ENCODE results near the gene KRTAP10-2.

The KRTAP10-2 gene

GRCh38 chr21:44524414-44525371 lies 26.6 kb downstream of the KRTAP10-2 start:
- DNase-seq = no peak

DNA sequence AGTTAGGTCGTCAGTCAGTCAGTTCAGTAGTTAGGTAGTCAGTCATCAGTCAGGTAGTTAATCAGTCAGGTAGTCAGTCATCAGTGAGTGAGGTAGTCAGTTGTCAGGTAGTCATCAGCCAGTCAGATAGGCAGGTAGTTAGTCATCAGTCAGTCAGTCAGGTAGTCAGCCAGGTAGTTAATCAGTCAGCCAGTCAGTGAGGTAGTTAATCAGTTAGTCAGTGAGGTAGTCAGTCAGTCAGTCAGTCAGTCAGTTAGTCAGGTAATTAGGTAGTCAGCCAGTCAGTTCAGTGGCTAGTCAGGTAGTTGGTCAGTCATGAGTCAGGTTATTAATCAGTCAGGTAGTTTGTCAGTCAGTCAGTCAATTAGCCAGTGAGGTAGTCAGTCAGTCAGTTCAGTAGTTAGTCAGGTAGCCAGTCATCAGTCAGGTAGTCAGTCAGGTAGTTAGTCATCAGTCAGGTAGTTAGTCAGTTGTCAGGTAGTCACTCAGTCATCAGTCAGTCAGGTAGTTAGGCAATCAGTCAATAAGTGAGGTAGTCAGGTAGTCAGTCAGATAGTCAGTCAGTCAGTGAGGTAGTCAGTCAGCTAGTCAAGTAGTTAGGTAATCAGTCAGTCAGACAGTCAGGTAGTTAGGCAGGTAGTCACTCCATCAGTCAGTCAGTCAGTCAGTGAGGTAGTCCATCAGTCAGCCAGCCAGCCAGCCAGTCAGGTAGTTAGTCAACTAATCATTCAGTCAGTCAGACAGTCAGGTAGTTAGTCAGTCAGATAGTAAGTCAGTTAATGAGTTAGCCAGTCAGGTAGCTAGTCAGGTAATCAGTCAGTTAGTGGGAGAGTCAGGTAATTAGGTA lies 27.5 kb downstream of the KRTAP10-2 start:
- DNase-seq = no peak

DNA sequence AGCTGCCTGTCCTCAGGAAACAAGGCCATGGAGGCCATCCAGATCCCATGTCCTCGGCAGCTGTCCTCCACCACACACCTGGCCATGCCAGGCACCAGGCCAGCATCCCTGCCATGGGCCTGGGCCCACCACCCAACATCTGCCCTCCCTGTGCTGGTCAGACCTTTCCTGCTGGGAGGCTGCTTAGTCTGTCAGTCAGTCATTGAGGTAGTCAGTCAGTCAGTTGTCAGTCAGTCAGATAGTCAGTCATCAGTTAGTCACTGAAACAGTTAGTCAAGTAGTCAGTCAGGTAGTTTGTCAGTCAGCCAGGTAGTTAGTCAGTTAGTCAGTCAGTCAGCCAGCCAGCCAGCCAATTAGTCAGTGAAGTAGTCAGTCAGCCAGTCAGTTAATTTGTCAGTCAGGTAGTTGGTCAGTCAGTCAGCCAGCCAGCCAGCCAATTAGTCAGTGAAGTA lies 28.5 kb downstream of the KRTAP10-2 start:
- no peak for DNase-seq

DNA sequence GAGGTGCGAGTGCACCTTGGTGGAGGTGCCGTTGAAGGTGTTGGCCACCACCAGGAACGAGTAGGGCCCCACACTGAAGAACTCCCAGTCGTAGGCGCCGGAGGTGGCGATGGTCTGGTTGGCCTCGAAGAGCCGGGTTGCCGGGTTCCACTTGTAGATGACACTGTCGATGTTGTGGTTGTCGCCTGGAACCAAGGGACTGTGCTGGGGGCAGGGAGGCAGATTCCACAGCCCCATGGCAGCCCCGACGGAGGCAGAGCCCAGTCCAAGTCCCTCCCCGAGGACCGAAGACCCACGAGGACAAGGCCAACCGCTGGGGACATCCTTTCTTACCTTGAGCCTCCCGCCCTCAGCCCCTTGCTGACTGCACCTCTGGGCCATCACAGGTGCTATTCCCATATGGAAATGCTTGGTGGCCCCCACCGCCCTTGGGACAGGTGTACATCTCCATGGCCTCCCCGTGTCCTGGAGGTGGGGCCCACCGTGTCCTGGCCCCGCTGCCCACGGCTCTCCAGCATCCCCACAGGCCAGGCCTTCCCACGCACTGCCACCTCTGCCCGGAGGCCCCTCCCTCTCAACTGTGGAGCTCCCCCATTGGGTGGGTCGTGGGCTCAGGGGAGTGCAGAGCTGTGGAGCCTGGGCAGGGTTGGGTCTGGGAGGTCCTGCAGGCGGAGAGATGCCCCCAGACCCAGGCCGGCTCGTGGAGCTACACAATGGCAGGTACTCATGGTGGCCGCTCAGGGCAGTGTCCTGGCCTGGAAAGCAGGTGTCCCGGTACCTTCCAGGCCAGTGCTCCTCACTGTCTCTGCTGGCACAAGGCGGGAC lies 29.2 kb downstream of the KRTAP10-2 start:
- DNase-seq = no peak

DNA sequence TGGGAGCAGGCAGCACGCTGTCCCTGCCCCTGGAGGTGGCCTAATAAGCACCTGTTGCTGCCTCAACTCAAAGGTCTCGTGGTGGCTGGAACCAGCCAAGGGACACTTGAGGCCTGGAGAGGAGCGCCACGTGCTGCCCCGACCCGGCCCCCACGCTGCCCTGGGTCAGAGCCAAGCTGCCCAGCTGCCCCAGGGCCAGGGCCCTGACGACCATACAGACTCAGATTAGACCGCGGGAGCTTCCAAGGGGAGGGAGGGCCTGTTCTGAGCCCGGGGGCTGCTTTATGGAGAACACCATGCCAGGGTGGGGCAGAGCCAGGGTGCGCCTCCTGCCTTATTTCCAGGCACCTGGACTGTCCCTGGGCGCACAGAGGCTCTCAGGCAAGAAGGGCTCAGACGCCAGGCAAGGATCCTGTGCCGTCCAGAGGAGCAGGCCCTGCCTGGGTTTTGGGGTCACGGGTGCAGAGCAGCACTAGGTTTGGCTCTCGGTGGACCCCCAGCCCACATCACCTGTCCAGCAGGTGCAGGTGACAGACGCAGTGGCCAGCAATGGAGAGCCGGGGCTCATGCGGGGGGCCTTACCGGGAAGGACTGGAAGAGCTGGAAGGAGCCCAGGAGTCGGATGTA lies 29.9 kb downstream of the KRTAP10-2 start:
- DNase-seq = no peak

DNA sequence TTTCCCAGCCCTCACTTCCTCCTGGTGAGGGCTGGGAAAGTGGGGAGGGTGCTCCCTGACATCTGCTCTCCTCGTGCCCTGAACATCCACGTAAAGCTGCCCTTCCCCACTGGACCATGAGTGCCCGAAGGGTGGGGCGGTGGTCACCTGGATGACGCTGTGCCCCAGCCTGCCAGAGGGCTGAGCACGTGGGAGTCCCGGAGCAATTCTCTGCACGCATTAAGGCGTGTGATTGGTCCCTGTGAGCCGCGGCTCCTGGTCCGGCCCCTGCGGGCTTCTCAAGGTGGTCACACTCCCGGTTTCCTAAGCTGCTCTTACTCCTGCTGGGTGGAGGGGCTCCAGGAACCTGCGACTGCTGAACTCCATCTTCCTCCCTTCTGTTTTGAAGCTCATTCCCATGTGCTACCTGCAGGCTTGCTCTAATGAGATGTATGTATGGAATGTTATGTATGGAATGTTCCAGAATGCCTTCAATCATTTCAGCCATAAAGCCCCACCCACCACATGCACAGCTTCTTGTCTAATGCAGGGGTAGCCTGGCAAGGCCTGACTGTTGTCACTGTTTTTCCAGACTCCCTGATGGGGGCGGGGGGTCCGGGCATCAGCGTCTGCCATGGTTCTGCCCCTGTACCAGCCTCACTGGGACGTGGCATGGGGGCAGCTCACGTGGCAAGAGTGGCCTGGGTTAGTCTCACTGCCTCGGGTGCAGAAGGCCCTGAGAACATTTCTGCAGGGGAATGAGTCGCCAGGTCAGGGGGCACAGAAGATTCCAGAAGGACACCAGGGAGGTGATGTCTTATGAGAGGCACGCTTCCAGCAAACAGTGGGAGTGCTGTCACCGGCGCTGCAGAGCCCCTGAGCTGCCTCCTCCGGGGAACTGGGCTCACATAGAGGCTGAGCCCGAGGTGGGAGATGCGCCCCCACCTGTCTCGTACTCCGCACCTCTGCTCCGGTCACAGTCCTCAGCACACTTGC lies 30.7 kb downstream of the KRTAP10-2 start:
- DNase-seq = no peak

DNA sequence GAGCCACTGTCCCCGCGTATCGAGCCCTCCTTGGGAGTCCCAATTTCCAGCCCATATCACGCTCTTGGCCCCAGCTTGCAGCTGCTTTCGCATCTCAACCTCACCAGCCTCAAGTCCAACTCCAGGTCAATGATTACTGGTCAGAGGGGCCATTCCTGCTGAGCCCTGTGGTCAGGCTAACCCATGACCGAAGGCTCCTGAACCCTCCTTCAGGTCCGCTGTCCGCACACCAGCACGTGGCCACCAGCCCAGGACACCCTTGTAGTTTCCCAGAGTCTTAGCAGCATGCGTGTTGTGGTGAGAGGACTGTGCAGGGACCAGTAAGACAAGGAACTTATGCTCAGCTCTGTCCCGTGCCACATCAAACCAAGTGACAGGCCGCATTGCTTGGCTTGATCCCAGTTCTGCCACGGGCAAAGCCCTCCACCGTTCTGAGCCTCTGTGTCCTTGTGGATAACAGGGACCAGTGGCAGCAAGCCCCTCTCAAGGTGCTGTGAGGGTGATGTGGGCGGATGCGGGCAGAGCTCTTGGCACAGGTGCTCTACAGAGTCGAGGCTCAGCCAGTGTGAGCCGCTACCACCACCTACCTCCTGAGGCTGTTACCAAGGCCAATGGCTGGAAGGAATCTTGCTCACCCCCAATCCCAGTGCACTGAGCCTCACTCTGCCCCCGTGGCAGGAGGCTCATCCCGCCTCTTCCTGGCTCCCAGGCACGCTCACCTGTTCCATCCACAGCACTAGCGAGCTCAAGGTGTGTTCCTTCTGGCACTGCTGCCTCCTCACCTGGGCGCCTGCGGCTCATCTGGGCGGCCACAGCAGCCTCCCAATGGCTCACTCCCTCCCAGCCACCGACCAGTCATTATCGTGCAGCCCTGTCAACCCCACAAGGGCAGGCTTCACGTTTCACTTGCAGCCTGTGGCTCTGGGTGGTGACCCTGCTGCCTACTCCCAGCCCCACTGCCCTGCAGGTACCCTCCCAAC lies 31.7 kb downstream of the KRTAP10-2 start:
- no peak for DNase-seq

DNA sequence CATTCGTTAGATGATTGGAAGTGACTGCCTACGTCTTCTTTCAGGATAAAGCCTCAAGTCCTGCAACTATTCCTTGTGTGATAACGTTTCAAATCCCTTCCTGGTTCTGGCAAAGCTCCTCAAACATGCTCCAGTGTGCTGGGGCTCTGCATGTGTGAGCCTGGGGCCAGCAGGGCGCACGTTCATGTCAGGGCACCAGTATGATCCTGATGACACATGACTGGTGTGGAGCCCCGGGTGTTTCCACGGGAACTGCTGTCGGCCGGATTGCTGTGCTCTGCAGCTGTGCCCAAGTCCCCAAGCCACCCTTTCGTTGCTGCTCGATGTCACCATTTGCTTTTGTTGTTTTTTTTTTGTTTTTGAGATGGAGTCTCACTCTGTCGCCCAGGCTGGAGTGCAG lies 32.6 kb downstream of the KRTAP10-2 start:
- no peak for DNase-seq

- DNase-seq = no peak
These were observed 34.0 kb downstream of the KRTAP10-2 start for GRCh38 chr21:44517175-44517899.

GRCh38 chr21:44516828-44517174 lies 34.5 kb downstream of the KRTAP10-2 start:
- no peak for DNase-seq

DNA sequence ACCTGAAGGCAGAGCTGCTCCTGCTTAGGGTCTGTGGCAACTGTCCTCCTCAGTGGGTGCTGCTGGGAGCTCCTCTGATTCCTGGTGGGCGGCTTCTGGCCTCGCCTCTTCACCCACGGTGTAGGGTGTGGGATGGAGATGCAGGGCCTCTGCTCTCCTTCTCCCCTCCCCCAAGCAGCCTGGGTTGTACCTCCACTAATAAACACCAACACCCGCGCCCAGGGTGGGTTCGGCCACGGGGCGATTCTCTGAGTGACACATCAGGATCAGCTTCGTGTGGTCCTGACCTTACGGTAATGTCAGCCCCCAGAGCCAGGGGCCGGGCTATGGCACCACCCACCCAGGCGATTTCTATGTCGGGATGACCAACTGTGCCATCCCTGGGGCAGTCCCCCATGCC lies 35.0 kb downstream of the KRTAP10-2 start:
- DNase-seq = no peak

GRCh38 chr21:44515359-44516165 lies 35.7 kb downstream of the KRTAP10-2 start:
- no peak for DNase-seq

- DNase-seq = no peak
These were observed 36.5 kb downstream of the KRTAP10-2 start for GRCh38 chr21:44514746-44515358.

DNA sequence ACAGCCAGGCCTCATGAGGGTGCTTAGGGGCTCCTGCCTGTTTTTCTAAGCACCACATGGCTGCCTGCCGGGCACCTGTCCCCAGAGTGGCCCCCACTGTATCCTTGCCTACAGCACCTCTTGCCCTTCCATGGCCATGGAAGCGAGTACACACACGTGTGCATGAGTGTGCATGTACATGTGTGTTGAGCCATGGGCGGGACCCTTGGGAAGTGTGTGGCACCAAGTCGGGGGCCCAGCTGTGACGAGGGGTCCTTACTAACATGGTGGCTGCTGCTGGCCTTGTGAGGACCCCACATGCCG lies 37.1 kb downstream of the KRTAP10-2 start:
- no peak for DNase-seq

DNA sequence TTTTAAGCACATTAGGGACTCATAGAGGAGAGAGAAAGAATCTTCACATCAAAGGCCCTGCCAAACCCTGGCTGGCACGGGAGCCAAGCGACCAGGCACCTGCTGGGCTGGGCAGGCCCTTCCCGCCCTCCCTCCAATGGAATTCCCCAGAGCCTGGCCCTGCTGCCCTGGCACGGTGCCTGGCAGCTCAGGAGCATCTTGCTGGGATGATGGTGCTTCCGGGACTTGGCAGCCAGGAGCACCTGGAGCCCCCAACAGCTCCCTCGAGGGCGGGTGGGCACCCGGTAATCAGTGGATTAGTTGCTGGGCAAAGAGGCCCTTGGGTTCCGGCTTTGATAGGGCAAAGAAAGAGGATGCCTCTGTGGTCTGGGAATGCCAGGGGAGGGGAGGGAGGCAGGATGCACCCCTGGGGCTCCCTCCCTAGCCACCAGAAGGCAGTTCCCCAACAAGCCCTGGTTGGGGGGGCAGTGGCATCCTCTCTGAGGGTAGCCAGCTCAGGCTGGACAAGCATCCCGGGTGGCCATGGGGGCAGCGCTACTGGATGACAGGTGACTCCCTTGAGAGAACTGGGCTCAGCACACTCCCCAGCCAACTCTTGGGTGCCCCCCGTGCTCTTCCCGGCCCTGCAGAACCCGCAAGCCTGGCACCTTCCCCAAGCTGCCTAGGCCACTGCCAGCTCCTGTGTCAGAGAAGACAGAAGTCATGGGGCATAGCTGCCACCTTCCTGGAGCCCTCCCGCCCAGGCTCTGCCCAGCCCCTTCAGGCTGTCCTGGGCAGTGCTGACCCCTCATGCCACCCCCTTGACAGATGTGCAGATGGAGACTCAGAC lies 37.7 kb downstream of the KRTAP10-2 start:
- DNase-seq = no peak

GRCh38 chr21:44512496-44513388 lies 38.6 kb downstream of the KRTAP10-2 start:
- no peak for DNase-seq
